GM18909 (cell line): ENCODE measurements around the gene ARHGAP9.
"Not testable (repeated sequence)": the region's sequence is repeated elsewhere in the genome, so short reads cannot be mapped to it uniquely, and the experiment has no call there.

ENCODE experiments used
- ATAC-seq: cut with Tn5 transposase; IDR thresholded peaks from one replicate; pipeline ENCODE4 v1.9.1; 2021; ENCODE audit warnings: mild to moderate bottlenecking; ENCODE audit not compliant: unreplicated experiment, poor library complexity

Gene ARHGAP9

DNA sequence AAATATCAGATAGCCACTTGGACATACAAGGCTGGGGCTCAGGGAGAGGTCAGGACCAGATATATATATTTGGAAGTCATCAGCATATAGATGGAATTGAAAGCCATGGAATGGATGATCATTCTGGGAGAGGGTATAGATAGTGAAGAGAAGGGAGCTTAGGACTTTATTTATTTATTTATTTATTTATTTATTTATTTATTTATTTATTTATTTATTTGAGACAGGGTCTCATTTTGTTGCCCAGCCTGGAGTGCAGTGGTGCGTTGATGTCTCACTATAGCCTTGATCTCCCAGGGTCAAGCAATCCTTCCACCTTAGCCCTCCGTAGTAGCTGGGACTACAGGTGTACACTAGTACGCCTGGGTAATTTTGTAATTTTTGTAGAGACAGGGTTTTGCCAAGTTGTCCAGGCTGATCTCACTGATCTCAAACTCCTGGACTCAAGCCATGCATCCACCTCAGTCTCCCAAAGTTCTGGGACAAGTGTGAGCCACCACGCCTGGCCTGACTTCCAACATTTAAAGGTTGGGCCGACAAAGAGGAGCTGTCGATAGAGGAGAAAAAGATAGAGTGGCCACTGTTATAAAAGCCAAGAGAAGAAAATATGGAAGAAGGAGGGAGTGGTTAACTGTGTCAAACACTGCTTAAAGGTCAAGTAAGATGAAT lies 33.2 kb downstream of the ARHGAP9 start:
- no peak for ATAC-seq

DNA sequence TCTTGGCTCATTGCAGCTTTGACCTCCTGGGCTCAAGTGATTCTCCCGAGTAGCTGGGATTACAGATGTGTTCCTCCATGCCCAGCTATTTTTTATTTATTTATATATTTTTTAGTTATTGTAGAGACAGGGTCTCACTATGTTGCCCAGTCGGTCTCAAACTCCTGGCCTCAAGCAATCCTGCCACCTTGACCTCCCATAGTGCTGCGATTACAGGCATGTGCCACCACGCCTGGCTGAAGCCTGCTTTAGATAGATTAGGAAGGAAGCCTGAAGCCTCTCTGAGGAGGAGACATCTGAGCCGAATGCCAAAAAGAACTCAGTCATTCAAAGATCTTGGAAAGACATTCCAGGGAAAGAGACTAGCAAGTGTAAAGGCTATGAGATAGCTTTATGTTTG lies 34.9 kb downstream of the ARHGAP9 start:
- ATAC-seq, result no peak

DNA sequence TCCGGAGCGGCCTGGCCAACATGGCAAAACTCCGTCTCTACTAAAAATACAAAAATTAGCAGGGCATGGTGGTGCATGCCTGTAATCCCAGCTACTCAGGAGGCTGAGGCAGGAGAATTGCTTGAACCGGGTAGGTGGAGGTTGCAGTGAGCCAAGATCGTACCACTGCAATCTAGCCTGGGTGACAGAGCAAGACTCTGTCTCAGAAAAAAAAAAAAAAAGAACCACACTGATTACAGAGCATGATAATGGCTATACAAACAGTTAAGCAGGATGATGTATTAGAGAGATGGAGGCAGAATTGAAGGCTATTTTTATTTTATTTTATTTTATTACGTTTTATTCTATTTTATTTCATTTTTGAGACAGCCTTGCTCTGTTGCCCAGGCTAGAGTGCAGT lies 35.3 kb downstream of the ARHGAP9 start:
- ATAC-seq, result not testable (repeated sequence)

DNA sequence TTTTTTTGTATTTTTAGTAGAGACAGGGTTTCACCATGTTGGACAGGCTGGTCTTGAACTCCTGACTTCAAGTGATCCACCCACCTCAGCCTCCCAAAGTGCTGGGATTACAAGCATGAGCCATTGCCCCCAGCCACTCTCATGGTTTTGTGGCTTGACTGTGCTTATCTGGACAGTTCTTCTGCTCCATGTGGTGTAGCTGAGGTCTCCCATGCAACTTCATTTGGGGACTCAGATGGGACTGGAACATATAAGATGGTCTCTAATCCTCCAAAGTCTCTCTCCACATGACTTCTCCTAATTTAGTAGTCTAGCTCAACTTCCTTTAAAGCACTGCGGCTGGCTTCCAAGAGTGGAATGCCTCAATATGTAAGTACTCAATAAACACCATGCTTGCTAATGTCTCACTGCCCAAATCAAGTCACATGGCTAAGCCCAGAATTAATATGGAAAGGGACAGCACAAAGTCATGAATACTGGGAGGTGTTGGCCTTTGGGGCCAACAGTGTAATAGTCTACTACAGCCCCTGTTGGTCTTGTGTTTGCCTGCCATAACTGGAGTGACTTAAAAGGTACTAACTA lies 37.7 kb downstream of the ARHGAP9 start:
- no peak for ATAC-seq

DNA sequence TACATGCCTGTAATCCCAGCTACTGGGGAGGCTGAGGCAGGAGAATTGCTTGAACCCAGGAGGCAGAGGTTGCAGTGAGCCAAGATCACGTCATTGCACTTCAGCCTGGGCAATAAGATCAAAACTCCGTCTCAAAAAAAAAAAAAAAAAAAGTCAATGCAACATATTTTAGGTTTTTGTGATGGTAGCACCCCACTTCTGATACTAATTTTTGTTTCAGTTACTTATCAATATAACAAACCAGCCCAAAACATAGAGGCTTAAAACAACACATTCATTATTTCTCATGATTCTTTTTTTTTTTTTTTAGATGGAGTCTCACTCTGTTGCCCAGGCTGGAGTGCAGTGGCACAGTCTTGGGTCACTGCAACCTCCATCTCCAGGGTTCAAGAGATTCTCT lies 38.3 kb downstream of the ARHGAP9 start:
- not testable (repeated sequence) for ATAC-seq

DNA sequence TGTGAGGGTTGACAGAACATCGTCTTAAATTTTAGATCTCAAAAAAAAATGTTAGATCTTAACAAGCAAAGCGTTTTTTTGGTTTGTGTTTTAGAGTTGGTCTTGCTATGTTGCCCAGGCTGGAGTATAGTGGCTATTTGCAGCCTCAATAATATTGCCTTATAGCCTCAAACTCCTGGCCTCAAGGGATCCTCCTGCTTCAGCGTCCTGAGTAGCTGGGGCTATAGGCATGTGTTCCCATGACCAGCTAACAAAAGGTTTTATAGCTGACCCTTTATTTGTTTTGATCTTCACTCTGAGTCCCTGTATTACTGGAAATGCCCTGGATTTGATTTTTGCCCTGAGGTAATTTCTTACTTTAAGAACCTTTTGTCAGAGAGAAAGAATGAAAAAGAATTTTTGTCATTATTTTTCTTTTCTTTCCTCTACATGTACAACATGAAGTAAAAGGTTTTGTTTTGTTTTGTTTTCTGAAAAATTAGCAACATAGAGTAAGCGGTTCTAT lies 39.9 kb downstream of the ARHGAP9 start:
- no peak for ATAC-seq

DNA sequence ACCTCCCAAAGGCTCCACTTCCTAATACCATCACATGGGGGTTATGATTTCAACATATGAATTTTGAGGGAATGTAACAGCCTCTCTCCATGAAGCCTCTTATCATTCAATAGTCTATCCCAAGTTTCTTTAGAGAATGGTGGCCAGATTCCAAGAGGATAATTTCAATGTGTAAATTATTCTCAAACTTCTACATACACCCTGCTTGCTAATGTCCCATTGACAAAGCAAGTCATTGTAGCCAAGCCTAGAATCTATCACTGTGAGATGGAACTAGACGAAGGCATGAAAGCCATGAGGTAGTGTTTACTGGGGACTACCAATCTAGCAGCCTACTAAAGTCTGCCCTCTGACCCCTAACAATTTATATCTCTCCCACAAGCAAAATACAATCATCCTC lies 41.3 kb downstream of the ARHGAP9 start:
- no peak for ATAC-seq

DNA sequence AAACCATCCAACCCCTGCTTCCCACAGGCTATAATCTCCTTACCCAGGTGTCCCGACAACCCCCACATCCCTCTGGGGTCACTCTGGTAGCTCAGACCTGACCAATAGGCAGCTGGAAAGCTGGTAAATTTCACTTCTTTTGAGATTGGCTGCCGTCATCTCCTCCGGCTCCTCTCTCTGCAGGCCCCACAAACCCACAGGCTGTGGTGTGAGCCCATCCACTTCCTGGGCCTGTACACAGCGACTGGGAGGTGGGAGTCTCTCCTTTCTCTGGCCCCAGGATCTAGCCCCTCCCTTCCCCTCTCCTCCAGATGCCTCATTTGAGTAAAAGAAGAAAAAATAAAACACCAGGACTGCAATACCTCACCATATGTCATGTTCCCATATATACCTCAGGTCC lies 44.4 kb downstream of the ARHGAP9 start:
- no peak for ATAC-seq

DNA sequence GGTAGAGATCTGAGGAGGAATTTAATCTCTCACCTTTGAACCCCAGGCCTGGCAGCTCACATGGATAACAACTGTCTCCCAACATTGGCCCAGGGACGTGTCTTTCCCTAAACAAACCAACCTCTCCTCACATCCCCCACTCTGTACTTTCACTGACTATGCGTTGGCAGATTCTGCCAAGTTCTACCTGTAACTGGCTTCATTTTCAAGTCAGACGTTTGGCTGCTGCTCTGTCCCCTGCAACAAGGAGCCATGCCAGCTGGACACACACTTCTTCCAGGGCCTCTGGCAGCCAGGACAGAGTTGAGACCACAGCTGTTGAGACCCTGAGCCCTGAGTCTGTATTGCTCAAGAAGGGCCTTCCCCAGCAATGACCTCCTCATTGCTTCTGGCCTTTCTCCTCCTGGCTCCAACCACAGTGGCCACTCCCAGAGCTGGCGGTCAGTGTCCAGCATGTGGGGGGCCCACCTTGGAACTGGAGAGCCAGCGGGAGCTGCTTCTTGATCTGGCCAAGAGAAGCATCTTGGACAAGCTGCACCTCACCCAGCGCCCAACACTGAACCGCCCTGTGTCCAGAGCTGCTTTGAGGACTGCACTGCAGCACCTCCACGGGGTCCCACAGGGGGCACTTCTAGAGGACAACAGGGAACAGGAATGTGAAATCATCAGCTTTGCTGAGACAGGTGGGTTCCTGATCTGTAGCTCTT lies 45.0 kb downstream of the ARHGAP9 start, which contains the start of gene INHBC:
TSS of gene INHBC (plus strand) at position 268 of the 707 bp plus-strand sequence. CDS start at position 371, 103 bp downstream.
- no peak for ATAC-seq

DNA sequence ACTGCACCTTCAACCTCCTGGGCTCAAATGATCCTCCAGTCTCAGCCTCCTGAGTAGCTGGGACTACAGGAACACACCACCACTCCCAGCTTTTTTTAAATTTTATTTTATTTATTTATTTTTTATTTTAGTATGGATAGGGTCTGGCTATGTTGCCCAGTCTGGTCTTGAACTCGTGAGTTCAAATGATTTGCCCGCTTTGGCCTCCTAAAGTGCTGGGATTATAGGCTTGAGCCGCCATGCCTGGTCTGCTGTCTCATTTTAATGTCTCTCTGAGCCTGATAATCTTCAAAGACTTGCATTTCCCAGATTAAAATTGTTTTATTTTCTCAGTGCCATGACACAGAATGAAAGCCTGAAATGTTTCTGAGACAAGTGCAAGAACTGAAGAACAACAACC lies 46.3 kb downstream of the ARHGAP9 start:
- ATAC-seq, result no peak

DNA sequence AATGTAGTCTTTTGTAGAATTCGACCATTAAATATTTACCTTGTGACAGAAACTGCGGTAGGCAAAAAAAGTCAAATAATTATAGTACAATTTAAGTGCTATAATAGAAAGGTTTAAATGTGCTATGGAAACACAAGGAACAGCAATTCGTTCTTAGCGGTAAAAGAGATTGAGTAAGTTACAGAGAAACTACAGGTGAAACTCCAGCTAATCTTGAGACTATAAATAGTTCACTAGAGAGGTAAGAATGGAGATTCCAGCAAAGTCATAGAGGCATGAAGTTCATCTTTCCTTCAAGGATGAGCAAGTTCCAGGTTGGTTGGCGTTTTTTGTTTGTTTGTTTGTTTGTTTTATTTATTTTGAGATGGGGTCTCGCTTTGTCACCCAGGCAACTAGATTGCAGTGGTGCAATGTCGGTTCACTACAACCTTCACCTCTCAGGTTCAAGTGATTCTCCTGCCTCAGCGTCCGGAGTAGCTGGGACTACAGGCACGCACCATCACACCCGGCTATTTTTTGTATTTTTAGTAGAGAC lies 47.9 kb downstream of the ARHGAP9 start:
- no peak for ATAC-seq

DNA sequence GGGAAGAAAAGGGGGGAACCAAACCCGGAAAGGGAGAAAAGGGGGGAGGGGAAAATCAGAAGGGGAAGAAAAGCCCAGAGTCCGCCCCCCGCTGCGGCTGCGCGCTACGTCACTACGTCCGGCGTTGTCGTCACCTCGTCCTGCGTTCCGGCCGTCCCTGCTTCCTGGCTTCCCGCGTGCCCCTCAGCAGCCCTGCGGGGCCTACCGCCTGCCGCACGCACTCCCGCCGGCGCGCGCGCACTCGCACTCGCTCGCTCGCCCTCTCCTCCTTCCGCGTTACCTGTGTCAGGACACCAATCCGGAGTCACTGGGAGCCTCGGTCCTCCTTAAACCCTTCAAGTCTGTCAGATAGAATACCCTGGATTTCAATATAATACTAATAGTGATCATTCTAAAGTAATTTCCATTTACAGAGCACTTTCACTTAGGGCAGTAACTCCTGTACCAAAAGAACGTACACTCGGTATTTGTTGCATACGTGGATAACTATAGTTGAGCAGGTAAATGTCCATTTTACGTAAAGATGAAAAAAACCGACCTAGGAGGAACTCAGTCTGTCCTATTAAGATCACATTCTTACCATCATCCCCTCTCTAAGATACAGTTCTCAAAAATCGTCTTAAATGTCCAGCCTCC lies 48.6 kb downstream of the ARHGAP9 start, which contains the start of gene R3HDM2:
TSS of gene R3HDM2 (minus strand) at position 113 of the 636 bp plus-strand sequence. CDS start 120,615 bp downstream, outside the sequence.
- ATAC-seq, result peak; percentile 95

DNA sequence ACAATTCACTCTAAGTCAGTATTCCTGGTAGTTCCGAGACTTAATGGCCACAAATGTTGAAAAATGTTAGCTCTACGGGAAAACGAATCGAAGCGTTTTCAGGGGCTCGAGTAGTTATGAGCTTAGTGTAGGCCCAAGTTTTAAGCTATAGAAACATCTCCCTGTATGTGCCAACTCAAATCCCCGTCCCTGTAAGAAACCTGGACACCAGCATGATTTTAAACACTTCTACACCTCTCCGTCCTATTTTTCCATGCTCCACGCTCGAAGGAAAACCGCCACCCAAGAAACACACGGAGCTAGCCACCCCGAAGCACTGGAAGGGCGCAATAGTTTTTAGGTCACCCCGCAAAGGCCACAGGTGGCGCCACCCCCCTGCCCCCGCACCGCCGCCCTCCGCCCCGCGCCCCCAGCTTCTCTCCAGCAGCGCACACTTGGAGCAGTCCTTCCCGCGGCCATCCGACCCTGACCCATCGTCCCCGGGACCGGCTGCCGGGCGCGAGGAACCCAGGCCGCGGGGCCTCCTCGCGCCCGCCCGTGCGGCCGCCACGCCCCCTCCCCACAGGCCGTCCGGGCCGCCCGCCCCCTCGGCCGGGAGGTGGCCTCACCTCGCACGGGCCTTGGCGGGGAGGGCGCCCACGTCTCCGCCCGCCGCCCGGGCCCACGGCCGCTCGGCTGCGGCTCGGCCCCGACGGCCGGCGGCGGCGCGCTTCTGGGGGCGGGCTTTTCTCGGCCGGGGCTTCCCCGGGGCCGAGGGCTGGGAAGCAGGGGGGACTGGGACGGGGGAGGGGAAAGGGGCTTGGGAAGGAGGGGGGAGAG lies 49.3 kb downstream of the ARHGAP9 start:
- peak; percentile 59 for ATAC-seq

DNA sequence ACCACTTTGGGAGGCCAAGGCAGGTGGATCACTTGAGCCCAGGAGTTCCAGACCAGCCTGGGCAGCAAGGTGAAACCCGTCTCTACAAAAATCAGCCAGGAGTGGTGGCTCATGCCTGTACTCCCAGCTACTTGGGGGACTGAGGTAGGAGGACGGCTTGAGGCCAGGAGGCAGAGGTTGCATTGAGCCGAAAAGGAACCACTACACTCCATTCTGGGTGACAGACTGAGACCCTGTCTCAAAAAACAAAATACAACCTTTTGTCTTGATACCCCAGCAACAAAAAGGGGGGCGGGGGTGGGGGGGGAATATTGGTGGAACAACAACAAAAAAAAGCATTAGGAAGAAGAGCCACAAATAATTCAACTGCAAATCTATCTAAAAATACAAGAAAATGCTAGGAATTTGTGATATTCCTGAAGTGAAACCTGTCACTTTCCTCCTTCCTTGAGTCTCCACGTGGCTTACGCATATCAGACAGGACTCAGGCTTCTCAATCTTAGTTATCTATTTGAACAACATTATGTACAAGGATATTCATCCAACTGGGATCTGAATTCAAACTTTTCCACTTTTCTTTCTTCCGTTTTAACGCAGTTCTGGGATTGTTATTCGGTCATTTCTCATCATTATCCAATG lies 50.1 kb downstream of the ARHGAP9 start:
- ATAC-seq, result no peak

DNA sequence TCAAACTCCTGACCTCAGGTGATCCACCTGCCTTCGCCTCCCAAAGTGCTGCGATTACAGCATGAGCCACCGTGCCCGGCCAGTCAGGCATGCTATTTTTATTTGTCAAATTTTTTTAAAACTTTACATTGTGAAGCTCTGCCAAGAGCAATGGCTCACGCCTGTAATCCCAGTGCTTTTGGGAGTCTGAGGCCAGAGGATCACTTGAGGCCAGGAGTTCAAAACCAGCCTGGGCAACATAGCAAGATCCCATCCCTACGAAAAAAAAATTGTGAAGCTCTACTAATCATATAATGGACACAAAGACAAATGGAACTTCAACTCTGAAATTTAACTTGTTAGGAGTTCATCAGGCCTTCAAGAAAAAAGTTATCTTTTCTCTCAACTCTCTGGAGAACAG lies 50.7 kb downstream of the ARHGAP9 start:
- no peak for ATAC-seq

DNA sequence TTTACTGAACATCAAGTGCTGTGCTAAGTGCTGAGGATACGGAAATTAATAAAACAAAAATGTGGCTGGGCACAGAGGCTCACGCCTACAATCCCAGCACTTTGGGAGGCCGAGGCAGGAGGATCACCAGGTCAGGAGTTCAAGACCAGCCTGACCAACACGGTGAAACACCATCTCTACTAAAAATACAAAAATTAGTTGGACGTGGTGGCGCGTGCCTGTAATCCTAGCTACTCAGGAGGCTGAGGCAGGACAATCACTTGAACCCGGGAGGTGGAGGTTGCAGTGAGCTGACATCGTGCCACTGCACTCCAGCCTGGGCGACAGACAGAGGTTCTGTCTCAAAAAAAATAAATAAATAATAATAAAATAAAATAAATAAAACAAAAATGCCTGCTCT lies 52.7 kb downstream of the ARHGAP9 start:
- not testable (repeated sequence) for ATAC-seq
